NK-92 (cell line): Measurements from ENCODE around the gene EOLA1.
"Not testable (repeated sequence)": the region's sequence is repeated elsewhere in the genome, so short reads cannot be mapped to it uniquely, and the experiment has no call there.

Experiments used
- DNase-seq: peaks from one replicate; lab custom pipeline; 2025; ENCODE audit not compliant: unreplicated experiment; lab: John Stamatoyannopoulos, UW

Gene EOLA1

DNA sequence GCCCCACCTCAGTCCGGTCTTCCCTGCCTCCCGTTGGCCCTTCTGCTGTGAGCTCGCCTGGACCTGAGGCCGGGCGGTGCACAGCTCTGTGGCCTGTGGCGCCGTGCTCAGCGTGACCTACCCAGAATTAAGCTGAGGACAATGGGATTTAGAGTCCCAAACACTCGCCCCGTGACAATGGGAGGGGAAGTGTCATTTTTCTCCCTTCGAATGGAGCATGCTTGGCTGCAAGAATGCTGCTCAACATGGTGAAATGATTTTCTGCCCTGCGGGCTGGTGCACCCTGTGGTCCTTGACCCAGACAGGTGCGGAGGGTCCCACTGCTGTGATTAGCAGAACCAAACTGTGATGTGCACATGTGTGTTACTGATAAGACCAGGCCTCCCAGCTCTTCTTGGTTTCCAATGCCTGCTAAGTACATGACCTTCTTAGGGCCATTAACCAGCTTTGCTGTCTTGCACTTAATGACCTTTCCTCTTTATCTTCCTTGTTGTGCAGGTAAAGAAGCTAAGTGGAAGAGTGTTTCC lies 772 bp downstream of the EOLA1 start:
- DNase-seq = no peak

DNA sequence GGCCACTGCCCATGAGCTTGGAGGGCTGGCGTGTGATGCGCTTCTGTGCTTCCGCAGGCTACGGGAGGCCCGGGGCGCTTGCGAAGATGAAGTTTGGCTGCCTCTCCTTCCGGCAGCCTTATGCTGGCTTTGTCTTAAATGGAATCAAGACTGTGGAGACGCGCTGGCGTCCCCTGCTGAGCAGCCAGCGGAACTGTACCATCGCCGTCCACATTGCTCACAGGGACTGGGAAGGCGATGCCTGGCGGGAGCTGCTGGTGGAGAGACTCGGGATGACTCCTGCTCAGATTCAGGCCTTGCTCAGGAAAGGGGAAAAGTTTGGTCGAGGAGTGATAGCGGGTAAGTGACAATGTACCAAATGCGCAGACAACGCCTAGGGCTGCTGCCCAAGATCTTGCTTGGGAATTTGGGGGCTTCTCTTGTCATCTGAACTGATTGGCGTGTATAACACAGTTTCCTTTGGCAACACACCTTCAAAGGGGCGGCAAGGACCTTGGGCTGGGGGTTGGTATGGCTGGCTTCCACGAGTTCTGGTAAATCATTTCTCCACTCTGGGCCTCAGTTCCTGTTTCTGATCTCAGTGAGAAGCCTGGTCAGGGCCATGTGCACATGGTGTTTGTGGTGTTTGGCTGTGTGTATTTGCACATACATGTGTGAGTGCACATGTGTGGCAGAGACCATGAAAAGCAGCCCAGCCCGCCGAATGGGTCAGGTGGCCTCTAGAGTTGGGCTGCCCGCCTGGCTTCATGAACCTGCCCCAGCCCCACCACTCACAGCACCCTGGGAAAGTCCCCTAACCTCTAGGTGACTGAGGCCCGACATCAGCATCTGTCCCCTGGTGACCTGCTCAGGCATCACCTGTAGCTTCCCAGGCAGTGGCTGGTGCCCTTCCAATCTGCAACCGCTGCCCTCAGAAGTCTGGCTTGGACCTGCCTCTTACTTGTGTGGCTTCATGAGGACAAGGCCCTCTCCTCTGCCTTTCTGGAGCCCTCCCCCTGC lies 5.0 kb downstream of the EOLA1 start:
- not testable (repeated sequence) for DNase-seq

DNA sequence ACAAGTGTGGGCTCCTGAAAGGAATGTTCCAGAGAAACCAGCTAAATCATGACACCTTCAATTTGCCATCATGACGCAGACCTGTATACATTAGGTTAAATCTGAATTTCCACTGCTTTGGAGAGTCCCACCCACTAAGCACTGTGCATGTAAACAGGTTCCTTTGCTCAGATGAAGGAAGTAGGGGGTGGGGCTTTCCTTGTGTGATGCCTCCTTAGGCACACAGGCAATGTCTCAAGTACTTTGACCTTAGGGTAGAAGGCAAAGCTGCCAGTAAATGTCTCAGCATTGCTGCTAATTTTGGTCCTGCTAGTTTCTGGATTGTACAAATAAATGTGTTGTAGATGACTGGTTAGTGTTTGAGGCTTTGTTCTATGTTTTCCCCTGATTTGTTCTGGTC lies 6.2 kb downstream of the EOLA1 start:
- not testable (repeated sequence) for DNase-seq

DNA sequence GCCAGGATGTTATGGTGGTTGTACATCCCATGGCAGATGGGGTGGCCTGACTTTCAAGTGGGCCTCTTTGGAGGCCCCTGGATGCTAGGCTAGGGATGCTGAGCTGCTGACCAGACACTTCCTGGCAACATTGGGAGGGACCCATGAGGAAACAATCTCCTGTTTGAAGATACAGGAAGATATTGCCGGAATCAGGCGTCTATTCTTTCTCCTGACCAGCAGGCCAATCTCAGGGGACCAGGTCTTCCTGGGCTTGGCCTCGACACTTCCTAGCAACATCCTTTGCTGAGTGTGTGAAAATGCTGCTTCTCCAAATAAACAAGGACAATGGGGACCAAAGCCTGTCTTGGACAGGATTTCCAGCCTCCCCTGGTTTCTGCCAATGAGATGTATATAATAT lies 7.0 kb downstream of the EOLA1 start:
- DNase-seq = not testable (repeated sequence)

DNA sequence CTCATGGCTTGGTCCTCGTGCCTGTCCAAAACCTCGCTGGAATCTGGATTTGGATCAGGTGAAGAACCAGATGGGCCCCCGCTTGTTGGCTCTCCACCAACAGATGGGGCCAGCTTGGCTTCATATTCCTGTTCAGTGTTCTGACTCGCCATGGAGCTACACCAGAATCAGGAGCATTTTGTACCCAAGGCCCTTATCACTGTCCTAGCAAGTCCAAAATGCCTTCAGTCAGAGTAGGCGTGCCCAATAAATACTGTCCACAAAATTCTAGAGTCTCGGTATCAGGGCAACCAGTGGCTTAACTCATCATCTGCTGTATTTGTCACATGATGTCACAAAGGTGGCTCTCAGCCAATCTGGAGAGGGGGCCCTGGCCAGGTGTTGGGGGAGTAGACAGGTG lies 8.9 kb downstream of the EOLA1 start, which contains the start of gene HSFX3:
Gene HSFX3 (minus strand): TSS at position 224 of the 400 bp plus-strand sequence. CDS start 72 bp downstream, at position 152.
- DNase-seq = not testable (repeated sequence)

DNA sequence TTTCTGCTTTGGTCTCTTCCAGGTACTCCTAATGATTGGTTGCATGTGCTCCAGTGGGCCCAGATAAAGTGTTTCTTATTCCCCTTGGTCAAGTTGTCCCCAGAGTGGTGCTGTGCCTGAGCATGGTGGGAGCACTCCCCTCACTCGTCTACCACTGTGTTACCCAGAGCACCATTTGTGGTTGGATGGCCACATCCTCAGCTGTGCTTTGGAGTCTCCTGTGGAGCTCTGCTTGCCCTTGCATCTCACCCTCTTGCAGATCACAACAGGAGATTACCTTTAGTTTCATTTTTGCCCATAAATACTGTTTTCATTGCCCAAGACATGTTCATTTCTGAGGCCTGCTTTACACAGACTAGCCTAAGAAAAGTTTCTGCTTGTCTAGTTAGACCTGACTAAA lies 9.6 kb downstream of the EOLA1 start:
- not testable (repeated sequence) for DNase-seq

DNA sequence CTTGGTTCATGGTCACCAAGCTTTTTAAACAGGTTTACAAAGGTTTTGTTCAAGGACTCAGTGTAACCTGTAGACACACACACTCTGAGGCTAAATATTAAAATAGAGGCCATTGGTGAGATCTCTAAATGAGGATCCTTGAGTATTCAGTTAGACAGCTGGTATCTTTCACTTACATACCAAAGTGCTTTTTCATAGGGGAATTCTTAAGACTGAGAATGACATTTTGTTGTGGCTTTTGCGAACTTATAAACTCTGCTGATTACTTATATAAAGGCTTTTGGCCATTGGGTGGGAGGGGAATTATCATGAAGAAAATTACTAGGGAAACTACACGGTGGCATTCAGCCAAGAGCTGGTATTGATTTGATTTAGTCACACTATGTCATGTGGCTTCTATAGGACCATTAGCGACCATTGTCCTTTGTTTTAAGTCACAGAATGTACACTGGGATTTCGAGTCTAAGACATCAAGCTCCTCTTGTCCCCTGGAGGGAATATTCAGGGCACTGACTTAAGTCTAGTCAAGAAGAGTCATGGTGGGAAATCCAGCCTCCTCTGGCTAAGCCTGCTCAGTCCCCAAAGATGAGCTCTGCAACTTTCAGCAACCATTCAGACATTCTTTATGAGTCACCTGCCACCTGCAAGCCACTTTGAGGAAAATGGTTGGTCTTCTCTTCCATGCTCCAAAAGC lies 10.6 kb downstream of the EOLA1 start:
- not testable (repeated sequence) for DNase-seq

DNA sequence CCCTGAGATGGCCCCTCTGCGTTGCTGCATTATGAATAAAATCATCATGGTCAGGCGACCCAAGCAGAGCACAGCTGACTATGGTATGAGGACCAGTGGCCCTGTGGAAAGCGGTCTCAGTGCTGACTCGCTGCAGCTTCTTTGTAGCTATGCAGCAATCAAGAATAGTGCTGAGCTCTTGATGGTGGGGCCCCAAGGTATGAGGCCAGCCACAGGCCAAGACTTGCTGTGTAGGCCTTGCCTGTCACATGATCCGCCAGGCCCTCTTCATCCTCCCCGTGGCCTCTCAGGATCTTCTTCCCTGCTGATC lies 11.1 kb downstream of the EOLA1 start:
- DNase-seq = not testable (repeated sequence)

DNA sequence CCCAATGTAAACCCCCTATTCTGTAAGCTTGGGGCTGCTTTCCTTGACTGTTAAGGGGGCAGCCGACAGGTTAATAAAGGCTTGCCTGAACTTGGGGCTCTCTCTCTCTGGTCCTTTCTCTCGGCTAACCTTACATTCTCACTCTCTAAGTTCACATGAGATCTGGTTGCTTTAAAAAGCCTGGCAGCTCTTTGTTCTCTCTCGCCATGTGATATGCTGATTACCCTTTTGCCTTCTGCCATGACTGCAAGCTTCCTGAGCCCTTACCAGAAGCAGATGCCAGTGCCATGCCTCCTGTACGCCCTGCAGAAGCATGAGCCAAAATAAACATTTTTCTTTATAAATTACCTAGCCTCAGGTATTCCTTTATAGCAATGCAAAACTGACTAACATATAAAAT lies 14.4 kb downstream of the EOLA1 start:
- DNase-seq = not testable (repeated sequence)

DNA sequence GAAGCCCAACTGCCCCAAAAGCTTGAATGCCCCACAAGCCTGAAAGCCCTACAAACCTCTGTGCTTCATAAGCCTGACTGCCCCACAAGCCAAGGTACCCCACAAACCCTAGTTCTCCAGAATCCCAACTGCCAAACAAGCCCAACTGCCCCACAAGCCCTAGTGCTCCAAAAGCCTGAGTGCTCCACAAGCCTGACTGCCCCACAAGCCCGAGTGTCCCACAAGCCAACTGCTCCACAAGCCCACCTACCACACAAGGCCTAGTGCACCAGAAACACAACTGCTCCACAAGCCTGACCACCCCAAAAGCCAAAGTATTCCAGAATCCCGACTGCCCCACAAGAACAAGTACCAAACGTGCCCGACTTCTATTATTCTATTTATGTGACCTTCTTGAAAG lies 22.5 kb downstream of the EOLA1 start:
- DNase-seq = no peak

DNA sequence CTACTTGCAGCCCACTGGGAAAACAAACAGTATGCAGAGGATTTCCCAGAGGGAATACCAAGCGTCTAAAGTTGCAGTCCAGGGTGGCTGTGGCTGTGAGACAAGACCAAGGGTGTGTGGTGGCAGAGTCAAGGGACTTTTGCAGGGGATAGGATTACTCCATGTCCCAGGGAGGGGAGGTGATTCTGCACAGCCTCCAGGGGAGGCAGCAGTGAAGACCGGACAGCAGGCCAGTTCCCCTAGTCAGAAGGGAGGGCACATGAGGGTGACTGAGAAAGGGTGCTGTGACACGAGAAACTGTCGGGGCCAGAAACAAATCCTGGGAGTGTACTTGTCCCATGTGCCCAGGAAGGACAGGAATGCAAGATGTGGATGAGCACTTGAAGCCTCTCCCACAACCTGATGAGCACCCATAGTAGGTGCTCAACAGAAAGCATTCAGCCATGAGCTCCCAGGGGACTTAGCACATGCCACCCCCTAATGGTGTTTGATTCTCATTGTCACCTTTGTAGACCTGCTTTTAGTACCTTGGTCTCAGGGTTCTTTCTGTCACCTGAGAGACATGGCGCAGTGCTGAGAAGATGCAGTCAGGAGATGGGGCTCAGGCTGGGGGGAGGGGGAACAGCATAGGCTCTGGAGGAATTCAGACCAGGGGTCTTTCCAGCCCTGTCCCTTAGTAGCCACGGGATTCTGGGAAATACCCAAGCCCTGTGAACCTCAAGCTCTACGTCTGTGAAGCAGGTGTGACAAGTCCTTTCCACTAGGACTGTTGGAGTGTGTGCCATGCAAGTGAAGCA lies 27.0 kb downstream of the EOLA1 start:
- DNase-seq = no peak

DNA sequence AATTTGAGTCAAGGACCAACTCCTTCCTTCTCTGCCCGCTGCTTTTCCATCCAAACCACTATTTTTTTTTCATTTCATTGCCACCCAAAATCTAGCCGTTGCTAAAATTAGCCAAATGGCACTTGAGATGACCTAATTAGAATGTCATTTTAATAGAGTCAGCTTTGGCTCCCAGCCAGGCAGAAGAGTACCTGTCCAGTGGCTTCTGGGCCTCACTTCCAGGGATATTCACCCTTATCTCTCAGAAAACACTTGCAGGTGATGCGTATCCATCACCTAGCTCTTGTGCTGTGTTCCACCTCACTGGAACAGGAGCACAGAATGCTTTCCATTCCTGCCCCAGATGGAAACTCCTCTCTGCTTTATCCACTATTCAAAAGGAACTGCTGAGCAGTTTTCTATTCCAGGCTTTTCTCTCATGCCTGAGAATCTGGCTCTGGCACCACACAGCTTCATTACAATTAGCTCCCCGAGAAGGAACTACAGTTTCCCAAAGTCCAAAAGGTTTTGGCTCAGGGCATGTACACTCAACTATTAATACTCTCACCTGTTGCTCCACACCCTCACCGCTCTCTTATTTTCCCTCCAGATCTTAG lies 28.0 kb downstream of the EOLA1 start:
- no peak for DNase-seq

DNA sequence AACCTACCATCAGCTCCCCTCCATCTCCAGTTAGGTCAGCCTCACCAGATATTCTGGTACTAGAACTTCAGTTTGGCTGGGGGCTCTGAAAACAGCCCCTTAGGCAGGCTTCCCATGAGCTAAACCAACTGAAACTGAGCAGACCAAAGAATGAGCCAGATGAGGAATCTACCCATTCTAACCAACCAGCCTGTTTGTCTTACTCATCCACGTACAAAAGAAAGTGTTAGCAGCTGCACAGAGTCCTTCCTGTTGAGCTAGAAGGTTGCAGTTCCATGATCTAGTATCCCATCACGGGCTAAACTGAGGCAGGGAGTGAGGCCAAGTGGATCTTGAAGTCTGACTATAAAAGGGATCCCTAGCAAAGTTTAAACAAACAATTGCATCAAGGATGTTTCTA lies 29.0 kb downstream of the EOLA1 start:
- no peak for DNase-seq

DNA sequence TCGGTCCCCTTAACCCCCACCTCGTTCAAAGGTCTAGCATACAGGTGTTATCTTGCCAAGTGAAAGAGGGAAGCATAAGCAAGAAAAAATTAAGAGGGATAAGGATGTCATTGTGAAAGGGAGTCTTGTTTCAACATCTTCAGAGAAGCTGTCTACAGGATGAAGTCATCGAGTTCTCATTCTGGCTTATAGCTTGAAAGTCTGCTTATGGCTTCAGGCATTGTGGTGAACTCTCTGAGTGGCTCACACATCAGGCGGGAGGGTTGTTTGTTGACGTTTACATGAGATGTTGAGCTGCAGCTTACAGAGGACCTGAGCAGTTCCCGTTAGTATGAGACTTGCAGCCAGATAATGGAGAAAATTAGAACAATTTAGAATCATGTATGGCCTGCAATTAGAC lies 29.9 kb downstream of the EOLA1 start:
- DNase-seq = no peak

DNA sequence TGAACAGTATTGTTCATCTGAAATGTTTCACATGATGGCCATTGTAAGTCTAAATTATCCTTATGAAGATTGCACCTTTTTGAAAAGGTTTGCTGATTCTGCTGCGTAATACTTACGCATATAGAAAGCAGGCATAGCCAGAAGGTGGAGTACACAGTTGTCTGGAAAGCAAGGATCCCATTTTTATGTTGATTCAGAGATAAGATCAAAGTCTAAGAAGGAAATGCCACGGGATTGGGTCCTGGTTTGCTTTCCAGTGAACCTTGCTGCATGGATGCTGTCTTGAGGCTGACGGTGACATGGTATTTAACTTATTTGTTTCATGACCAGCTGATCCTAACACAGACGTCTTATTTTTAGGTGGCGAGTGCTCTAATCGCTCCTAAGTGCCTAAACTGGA lies 31.0 kb downstream of the EOLA1 start:
- no peak for DNase-seq

DNA sequence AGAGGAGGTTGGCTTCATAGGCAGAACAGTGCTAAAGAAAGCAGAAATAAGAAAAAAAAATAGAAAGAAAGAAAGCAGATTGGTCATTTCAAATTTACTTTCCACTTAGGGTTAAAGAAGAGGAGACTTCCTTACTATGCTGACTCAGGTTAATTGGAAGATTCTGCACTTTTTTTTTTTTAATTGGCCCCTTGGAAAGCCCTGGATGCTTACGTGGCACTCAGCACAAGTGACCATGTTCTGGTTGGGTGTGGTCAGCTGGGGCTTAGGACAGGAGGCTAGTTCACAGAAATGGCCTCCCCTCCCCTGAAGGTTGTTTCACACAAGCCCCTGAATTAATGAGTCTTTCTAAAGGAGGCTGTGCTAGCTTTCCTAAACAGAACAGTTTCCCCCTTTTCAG lies 31.9 kb downstream of the EOLA1 start:
- DNase-seq = no peak

DNA sequence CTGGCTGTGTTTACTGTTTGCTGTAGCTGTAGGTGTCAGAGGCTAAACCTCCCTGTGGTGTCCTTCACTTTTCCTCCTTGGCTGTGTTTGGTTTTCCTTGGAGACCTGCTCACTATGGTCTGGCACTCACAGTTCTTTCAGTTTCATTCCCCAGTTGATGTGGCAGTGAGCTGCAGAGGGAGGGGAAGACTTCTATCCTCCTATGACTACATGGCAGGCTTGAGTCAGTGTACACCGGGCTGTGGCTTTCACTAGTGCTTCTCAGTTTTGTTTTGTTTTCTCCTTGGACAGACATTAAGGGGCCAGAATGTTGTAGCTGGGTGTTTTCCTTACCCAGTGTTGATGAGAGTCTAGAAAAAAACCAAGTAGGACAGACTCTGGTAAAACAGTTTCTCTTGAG lies 32.6 kb downstream of the EOLA1 start:
- DNase-seq = not testable (repeated sequence)

DNA sequence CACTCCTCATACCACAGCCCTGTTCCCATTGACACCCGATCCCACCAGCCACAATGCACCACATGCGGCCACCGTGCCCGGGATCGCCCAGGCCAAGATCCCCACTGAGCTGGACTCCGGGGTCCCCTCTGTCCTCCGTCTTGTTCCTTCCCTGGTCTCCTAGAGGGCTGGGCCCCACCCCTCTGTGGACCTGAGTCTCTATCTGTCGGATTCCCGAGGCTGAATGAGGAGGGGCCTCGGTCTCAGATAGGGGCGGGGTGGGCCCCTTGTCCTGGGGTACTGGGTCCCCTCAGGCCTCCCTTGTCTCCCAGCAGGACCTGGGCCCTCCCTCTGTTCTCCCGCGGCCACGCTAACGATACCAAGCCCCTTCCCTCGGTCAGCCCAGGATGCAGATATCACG lies 44.8 kb downstream of the EOLA1 start:
- not testable (repeated sequence) for DNase-seq

DNA sequence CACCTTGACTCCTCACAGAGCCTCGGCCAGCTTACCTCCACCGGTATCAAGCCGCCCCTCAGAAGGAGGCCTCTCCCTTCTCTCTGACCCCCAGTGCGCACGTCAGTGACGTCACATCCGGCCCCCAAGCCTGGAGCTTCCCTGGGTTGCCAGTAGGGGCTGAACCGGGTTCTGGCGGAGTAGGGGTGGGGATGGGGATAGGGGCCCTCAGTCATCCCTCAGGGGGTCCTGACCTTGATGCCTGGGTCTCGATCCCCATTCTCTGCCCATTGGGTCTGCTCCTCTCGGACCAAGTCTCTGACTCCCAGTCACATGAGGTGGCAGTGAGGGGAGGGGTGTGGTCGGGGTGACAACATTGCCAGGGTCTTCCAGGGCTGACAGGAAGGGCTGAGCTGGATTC lies 46.5 kb downstream of the EOLA1 start, which contains the start of gene MAGEA9B:
Gene MAGEA9B (minus strand): TSS at position 101 of the 400 bp plus-strand sequence. CDS start 4,280 bp downstream, outside the sequence.
- DNase-seq = not testable (repeated sequence)

DNA sequence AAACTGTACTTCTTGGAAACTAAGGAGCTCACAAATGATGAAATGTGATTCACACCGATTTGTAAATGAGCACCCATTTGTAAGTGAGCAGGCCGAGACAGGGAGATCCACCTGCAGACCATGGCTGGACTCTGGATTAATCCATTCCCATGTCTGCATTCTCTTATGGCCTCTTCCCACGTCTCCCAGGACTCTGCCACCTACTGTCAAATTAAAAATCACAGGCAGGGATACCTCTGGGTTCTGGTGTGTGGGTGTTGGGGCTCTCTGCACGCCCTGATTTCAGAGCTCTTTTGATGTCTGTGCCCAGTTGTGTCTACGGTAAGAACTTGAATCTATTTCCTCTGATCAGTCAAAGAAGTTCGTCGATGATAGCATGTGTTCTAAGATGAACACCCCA lies 50.2 kb downstream of the EOLA1 start:
- not testable (repeated sequence) for DNase-seq
